DMS79 treated with DMSO at 0.1 percent for 48 hours (cell line): Measurements from ENCODE around the gene DUSP9.
"Not testable (repeated sequence)": the region's sequence is repeated elsewhere in the genome, so short reads cannot be mapped to it uniquely, and the experiment has no call there.

Experiments used
- DNase-seq: peaks from one replicate; lab custom pipeline; 2025; lab: John Stamatoyannopoulos, UW

The DUSP9 gene

GRCh38 chrX:153693216-153694086 lies 46.4 kb downstream of the DUSP9 start:
- DNase-seq = no peak

- DNase-seq = not testable (repeated sequence)
Observed at GRCh38 chrX:153694256-153694655, 47.3 kb downstream of the DUSP9 start.

- DNase-seq = no peak
Observed at GRCh38 chrX:153694687-153695270, 47.8 kb downstream of the DUSP9 start.

GRCh38 chrX:153696100-153696499 lies 49.1 kb downstream of the DUSP9 start:
- no peak for DNase-seq

- DNase-seq = not testable (repeated sequence)
Observed at GRCh38 chrX:153696538-153696937, 49.5 kb downstream of the DUSP9 start.

- DNase-seq = not testable (repeated sequence)
Observed at GRCh38 chrX:153696986-153697722, 50.2 kb downstream of the DUSP9 start.

- no peak for DNase-seq
Observed at GRCh38 chrX:153697924-153698865, 51.2 kb downstream of the DUSP9 start.

- not testable (repeated sequence) for DNase-seq
Observed at GRCh38 chrX:153699210-153699783, 52.3 kb downstream of the DUSP9 start.

GRCh38 chrX:153699784-153700371 lies 52.9 kb downstream of the DUSP9 start:
- DNase-seq = not testable (repeated sequence)

- DNase-seq = no peak
Observed at GRCh38 chrX:153700376-153700945, 53.5 kb downstream of the DUSP9 start.
